Cardiac muscle cell (in vitro differentiated cells and primary cell): Measurements from ENCODE around the gene CLCA2. TPM values are rescaled to one million over a fixed set of nuclear protein-coding genes. Genes with fewer than 3 reads are reported as not detected.

Experiments used
- DNase-seq, 2 donors: peaks; one replicate each; pipeline versions ENCODE4 v3.0.0 to v3.0.0-alpha.2; 2010 to 2017; ENCODE audit warnings: low read depth in 1 of 2, low spot score in 1 of 2
- H3K27ac ChIP-seq: fragments of 200-600 bp; sonication (generic); 2 replicates; pipeline ENCODE4 v1.5.1; 2016
- H3K27me3 ChIP-seq: fragments of 200-600 bp; sonication (generic); 2 replicates; pipeline ENCODE4 v1.6.0; 2016; ENCODE audit warnings: control low read depth
- H3K36me3 ChIP-seq: fragments of 200-600 bp; sonication (generic); 2 replicates; pipeline ENCODE4 v1.5.1; 2016; ENCODE audit warnings: control low read depth
- H3K4me1 ChIP-seq: fragments of 200-600 bp; sonication (generic); 2 replicates; pipeline ENCODE4 v1.8.1; 2017; ENCODE audit warnings: low read depth, mild to moderate bottlenecking, mixed run types
- H3K4me3 ChIP-seq: fragments of 200-600 bp; sonication (generic); 2 replicates; pipeline ENCODE4 v1.5.1; 2016; ENCODE audit warnings: mild to moderate bottlenecking
- H3K9me3 ChIP-seq: fragments of 200-600 bp; sonication (generic); 2 replicates; pipeline ENCODE4 v1.5.1; 2017; ENCODE audit warnings: low read depth, mild to moderate bottlenecking, control low read depth
- CTCF ChIP-seq: IDR thresholded peaks from 2 replicates; pipeline ENCODE4 v1.5.1; 2012; ENCODE audit warnings: low read depth, mild to moderate bottlenecking, low read length
- polyA plus RNA-seq: library from polyadenylated mRNA; unstranded; fragments of >200 nt; fragmentation: Nextera tagmentation; extraction: Ambion mirVana; gene quantifications from 2 replicates; pipeline ENCODE4 v1.2.1, GENCODE V29; 2016
- total RNA-seq: library from RNA; depleted of rRNA; stranded (reverse); fragments of >200 nt; gene quantifications from 2 replicates; pipeline ENCODE4 v1.2.3, GENCODE V29; 2016

The CLCA2 gene
- total and polyA plus RNA-seq, 2 experiments from 2014 or later, result not detected

- no peak for TF ChIP-seq CTCF
- H3K4me1 ChIP-seq, result no peaks in the 10 kb centered on the region
- H3K4me3 ChIP-seq, result no peak overlapping the region
- no peak overlapping the region for H3K27ac ChIP-seq
- no peaks in the 10 kb centered on the region for H3K36me3 ChIP-seq
- H3K27me3 ChIP-seq, result no peaks in the 10 kb centered on the region
- peak in 1 of 2 donors; percentile 98 for DNase-seq
- no peaks in the 10 kb centered on the region for H3K9me3 ChIP-seq
These were observed 5.9 kb downstream of the CLCA2 start for GRCh38 chr1:86429835-86430234.

- Histone ChIP-seq H3K27me3 (no peaks in the 10 kb centered on the region), H3K4me3 (no peak overlapping the region), H3K27ac (no peak overlapping the region), H3K9me3 (no peaks in the 10 kb centered on the region), H3K4me1 (no peaks in the 10 kb centered on the region), H3K36me3 (no peaks in the 10 kb centered on the region)
- DNase-seq, result no peak
- TF ChIP-seq CTCF, result no peak
These were observed 6.4 kb downstream of the CLCA2 start for GRCh38 chr1:86430376-86430775.

- no peak for TF ChIP-seq CTCF
- Histone ChIP-seq H3K4me3 (no peak overlapping the region), H3K27ac (no peak overlapping the region), H3K27me3 (no peaks in the 10 kb centered on the region), H3K9me3 (no peaks in the 10 kb centered on the region), H3K36me3 (no peaks in the 10 kb centered on the region), H3K4me1 (no peaks in the 10 kb centered on the region)
- no peak for DNase-seq
These were observed 10.1 kb downstream of the CLCA2 start for GRCh38 chr1:86434059-86434458.

GRCh38 chr1:86435327-86435726 lies 11.4 kb downstream of the CLCA2 start:
- DNase-seq, result no peak

GRCh38 chr1:86436041-86436440 lies 12.1 kb downstream of the CLCA2 start:
- TF ChIP-seq CTCF, result no peak
- Histone ChIP-seq H3K9me3 (no peaks in the 10 kb centered on the region), H3K27me3 (no peaks in the 10 kb centered on the region), H3K4me1 (no peaks in the 10 kb centered on the region), H3K4me3 (no peak overlapping the region), H3K36me3 (no peaks in the 10 kb centered on the region), H3K27ac (no peak overlapping the region)
- DNase-seq, result no peak

More at GRCh38 chr1:86435327-86435726, 11.4 kb downstream of the CLCA2 start:
- TF ChIP-seq CTCF, result no peak
- Histone ChIP-seq H3K4me1 (no peaks in the 10 kb centered on the region), H3K9me3 (no peaks in the 10 kb centered on the region), H3K4me3 (no peak overlapping the region), H3K36me3 (no peaks in the 10 kb centered on the region), H3K27me3 (no peaks in the 10 kb centered on the region), H3K27ac (no peak overlapping the region)

- no peak for TF ChIP-seq CTCF
- DNase-seq, result no peak
- Histone ChIP-seq H3K36me3 (no peaks in the 10 kb centered on the region), H3K27ac (no peak overlapping the region), H3K27me3 (no peaks in the 10 kb centered on the region), H3K9me3 (no peaks in the 10 kb centered on the region), H3K4me1 (no peaks in the 10 kb centered on the region), H3K4me3 (no peak overlapping the region)
These were observed 17.6 kb downstream of the CLCA2 start for GRCh38 chr1:86441581-86441980.
